HL-60 (cell line): ENCODE data around the gene KDM2B.

Experiments
- GABPA ChIP-seq: IDR thresholded peaks from 2 replicates; pipeline ENCODE4 v1.6.1; 2012; ENCODE audit warnings: low read depth
- POLR2AphosphoS5 ChIP-seq: IDR thresholded peaks from 2 replicates; pipeline ENCODE4 v1.6.1; 2012; ENCODE audit warnings: low read depth
- TF ChIP-seq, protein P1 (sequence below): IDR thresholded peaks from one replicate; pipeline ENCODE4 v1.5.1; 2011; ENCODE audit warnings: low read length, control low read depth, inconsistent platforms; ENCODE audit not compliant: insufficient read depth
- TF ChIP-seq, protein P2 (sequence below): IDR thresholded peaks from 2 replicates; pipeline ENCODE4 v1.6.1; 2012; ENCODE audit warnings: low read depth; ENCODE audit not compliant: insufficient replicate concordance

DNA sequence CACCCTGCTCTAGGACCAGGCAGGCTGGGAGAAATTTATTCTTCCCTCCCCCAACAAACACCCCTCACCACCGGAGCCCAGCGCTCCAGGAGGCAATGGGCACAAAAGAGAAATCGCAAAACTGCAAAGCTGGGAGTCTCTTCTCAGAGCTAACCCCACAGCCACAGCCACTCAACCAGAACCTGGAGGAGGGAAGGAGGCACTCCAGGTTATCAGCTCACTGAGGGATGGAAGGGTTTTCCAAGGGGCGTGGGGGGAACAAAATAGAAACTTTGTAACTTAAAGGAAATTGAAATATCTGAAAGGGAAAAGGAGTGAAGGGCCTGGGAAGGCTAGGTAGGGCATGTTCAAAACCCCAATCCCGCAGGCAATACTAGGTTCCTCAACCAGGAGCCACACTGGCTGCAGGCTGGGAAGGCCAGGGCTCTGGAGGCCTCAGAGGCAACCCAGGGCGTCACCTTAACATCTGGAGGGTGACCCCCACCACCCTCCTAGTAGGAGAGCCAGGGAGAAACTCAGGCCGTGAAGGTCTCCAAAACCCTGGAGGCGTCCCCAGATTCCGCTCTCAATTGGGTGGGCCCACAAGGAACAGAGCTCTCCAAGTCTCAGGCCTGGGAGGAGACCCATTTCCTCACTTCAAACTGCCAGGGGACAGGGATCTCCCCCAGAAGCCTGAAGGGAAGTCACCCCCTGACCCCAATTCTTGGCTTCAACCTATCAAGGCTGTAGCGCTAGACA lies 3.2 kb downstream of the KDM2B start:
- TF ChIP-seq, protein P1, sequence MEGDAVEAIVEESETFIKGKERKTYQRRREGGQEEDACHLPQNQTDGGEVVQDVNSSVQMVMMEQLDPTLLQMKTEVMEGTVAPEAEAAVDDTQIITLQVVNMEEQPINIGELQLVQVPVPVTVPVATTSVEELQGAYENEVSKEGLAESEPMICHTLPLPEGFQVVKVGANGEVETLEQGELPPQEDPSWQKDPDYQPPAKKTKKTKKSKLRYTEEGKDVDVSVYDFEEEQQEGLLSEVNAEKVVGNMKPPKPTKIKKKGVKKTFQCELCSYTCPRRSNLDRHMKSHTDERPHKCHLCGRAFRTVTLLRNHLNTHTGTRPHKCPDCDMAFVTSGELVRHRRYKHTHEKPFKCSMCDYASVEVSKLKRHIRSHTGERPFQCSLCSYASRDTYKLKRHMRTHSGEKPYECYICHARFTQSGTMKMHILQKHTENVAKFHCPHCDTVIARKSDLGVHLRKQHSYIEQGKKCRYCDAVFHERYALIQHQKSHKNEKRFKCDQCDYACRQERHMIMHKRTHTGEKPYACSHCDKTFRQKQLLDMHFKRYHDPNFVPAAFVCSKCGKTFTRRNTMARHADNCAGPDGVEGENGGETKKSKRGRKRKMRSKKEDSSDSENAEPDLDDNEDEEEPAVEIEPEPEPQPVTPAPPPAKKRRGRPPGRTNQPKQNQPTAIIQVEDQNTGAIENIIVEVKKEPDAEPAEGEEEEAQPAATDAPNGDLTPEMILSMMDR: no peak
- TF ChIP-seq POLR2AphosphoS5 (no peak), GABPA (no peak)
- TF ChIP-seq, protein P2, sequence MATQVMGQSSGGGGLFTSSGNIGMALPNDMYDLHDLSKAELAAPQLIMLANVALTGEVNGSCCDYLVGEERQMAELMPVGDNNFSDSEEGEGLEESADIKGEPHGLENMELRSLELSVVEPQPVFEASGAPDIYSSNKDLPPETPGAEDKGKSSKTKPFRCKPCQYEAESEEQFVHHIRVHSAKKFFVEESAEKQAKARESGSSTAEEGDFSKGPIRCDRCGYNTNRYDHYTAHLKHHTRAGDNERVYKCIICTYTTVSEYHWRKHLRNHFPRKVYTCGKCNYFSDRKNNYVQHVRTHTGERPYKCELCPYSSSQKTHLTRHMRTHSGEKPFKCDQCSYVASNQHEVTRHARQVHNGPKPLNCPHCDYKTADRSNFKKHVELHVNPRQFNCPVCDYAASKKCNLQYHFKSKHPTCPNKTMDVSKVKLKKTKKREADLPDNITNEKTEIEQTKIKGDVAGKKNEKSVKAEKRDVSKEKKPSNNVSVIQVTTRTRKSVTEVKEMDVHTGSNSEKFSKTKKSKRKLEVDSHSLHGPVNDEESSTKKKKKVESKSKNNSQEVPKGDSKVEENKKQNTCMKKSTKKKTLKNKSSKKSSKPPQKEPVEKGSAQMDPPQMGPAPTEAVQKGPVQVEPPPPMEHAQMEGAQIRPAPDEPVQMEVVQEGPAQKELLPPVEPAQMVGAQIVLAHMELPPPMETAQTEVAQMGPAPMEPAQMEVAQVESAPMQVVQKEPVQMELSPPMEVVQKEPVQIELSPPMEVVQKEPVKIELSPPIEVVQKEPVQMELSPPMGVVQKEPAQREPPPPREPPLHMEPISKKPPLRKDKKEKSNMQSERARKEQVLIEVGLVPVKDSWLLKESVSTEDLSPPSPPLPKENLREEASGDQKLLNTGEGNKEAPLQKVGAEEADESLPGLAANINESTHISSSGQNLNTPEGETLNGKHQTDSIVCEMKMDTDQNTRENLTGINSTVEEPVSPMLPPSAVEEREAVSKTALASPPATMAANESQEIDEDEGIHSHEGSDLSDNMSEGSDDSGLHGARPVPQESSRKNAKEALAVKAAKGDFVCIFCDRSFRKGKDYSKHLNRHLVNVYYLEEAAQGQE: no peak
